OCI-LY7 (cell line): Measurements from ENCODE around the gene CLCA2.

ENCODE experiments used
- CTCF ChIP-seq: fragments of 200-600 bp; sonication (generic); conservative IDR thresholded peaks from 2 replicates; pipeline ENCODE4 v1.5.1; 2014; ENCODE audit warnings: mild to moderate bottlenecking, antibody characterized with exemption, low read length, moderate library complexity, mixed read lengths
- EZH2phosphoT487 ChIP-seq: fragments of 200-600 bp; sonication (generic); IDR thresholded peaks from 2 replicates; pipeline ENCODE4 v1.6.1; 2018; ENCODE audit warnings: low read depth, borderline replicate concordance, mild to moderate bottlenecking, mixed run types, antibody characterized with exemption, low read length, moderate library complexity, mixed read lengths

DNA sequence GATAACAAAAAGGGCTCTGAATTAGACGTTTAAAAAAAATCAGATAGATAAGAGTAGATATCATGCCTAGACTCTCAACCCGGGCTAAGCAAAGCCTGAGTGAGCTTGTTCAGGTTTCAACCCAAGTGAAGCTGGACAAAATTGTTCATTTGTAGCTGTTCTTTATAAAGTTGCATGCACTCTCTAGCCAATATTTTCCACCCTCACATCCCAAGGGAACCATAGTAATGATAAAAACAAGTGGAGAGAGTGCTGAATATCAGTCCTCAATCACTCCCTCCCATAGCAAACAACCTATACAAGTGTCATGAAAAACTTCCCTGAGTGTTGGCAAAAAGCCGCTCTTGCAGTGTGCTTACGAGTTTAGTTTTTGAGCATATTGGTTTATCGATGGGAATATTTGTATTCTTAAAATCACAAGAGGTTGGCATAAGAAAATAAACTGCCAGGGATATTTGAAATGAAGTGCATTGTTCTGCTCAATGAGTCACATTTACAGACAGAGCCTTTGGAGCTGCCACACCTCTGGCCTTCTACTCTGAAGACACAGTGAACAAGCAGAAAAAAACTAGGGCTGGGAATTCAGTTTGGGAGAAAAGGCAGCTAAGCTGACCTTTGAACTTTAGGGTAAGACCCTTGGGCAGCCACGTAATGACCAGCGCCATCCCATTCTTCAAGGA is 2.2 kb upstream of the CLCA2 start:
- TF ChIP-seq CTCF, result no peak
- TF ChIP-seq EZH2phosphoT487, result no peak
